Lung (tissue), 12 donors: ENCODE data around the gene IGSF9. TPM values are rescaled to one million over a fixed set of nuclear protein-coding genes. Genes with fewer than 3 reads are reported as not detected.

Source experiments
- ATAC-seq: fragments of 200-7000 bp; cut with Tn5 transposase; one replicate; pipeline ENCODE4 v1.9.1; 2020; ENCODE audit warnings: moderate number of reproducible peaks; ENCODE audit not compliant: insufficient read depth, low FRiP score
- DNase-seq, 3 donors: peaks; one replicate each; pipeline ENCODE4 v3.0.0-alpha.2; 2013 to 2017
- H3K27ac ChIP-seq, 2 donors: one replicate each; pipeline ENCODE4 v1.5.1; 2013; ENCODE audit warnings: mild to moderate bottlenecking in 2 of 2, moderate library complexity in 2 of 2, control low read depth in 1 of 2, inconsistent platforms in 1 of 2, low read depth in 1 of 2, low read length in 1 of 2
- H3K27me3 ChIP-seq, 3 donors: one replicate each; pipeline ENCODE4 v1.5.1; 2013; ENCODE audit warnings: low read length in 2 of 3; ENCODE audit not compliant: control insufficient read depth in 3 of 3, insufficient read depth in 3 of 3
- H3K36me3 ChIP-seq, 4 donors: one replicate each; pipeline ENCODE4 v1.5.1; 2013; ENCODE audit warnings: low read length in 4 of 4, mild to moderate bottlenecking in 1 of 4, moderate library complexity in 1 of 4; ENCODE audit not compliant: control insufficient read depth in 4 of 4, insufficient read depth in 4 of 4
- H3K4me1 ChIP-seq, 5 donors: one replicate each; pipeline ENCODE4 v1.5.1; 2013; ENCODE audit warnings: low read length in 5 of 5, mild to moderate bottlenecking in 2 of 5, moderate library complexity in 1 of 5; ENCODE audit not compliant: control insufficient read depth in 5 of 5, insufficient read depth in 5 of 5
- H3K4me3 ChIP-seq: one replicate; pipeline ENCODE4 v1.5.1; 2013; ENCODE audit warnings: mild to moderate bottlenecking, control low read depth, moderate library complexity
- H3K9ac ChIP-seq, 2 donors: one replicate each; pipeline ENCODE4 v1.5.1; 2013; ENCODE audit warnings: low read length in 2 of 2, control low read depth in 1 of 2; ENCODE audit not compliant: insufficient read depth in 1 of 2
- H3K9me3 ChIP-seq, 4 donors: one replicate each; pipeline ENCODE4 v1.5.1; 2013; ENCODE audit warnings: low read length in 3 of 4, mild to moderate bottlenecking in 1 of 4, moderate library complexity in 1 of 4; ENCODE audit not compliant: control insufficient read depth in 4 of 4, insufficient read depth in 3 of 4
- CTCF ChIP-seq: IDR thresholded peaks from 2 replicates; pipeline ENCODE4 v1.5.1; 2012; ENCODE audit warnings: mild to moderate bottlenecking; ENCODE audit errors: control extremely low read depth, extremely low read depth
- WGBS, 2 donors: extraction: QIAGEN DNeasy Blood & Tissue Kit; methylation state at CpG; one replicate each; pipeline ENCODE4 v1.1.7; 2013; 5-methylcytosine and 5-hydroxymethylcytosine counted together
- polyA plus RNA-seq, 2 donors: library from polyadenylated mRNA; stranded (reverse); fragments of 200-250 nt; gene quantifications; one replicate each; pipeline ENCODE4 v1.2.1, GENCODE V29; 2013
- total RNA-seq, 2 donors: library from RNA; depleted of rRNA in 1 of 2; stranded (reverse); fragments of >200 nt in 1 of 2; gene quantifications; one replicate each; pipeline ENCODE4 v1.2.1, GENCODE V29; 2014 to 2021
- donor health status: control.
- donor health status: control.
- donor health status: Bipolar disorder and iron deficiency.
- donor health status: healthy.
- donor health status: DM: yes; HTN: yes; CAD: no.

Gene IGSF9
- total and polyA plus RNA-seq, 4 donors: 1.4 to 4.9 (median 2.0) TPM

- Histone ChIP-seq H3K9ac (no peak overlapping the region), H3K4me1 (peaks cover 4 to 8% (median 7%) of the 10 kb centered on the region in 5 donors), H3K27ac (no peak overlapping the region), H3K4me3 (no peak overlapping the region), H3K27me3 (no peaks in the 10 kb centered on the region), H3K36me3 (no peaks in the 10 kb centered on the region), H3K9me3 (peaks cover 0 to 2% (median 0%) of the 10 kb centered on the region in 4 donors)
- DNase-seq (peak; percentile 80 to 87 (median 84)), ATAC-seq (no peak)
- peak; percentile 100 for TF ChIP-seq CTCF
- 44 to 55% methylated on average over 7 of the region's 7 CpGs for WGBS, 2 donors
Observed at GRCh38 chr1:159891275-159892157, 53.9 kb downstream of the IGSF9 start.

DNA sequence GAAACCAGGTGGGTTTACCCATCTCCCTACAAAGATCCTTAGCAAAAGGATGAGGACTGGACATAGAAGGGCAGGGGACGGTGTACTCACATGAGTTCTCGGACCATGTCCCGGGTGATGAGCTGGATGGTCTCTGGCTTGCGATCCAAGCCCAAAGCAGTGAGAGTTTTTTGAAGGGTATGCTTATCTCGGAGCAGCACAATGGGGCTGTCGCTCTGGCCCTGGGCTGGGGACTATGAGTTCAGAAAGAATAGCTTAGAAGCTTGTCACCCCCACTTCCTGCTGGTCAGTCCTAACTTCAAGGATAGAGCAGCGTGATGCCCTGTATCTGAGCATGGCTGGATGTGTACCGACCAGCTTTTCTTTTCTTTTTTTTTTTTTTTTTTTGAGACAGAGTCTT is 55.0 kb downstream of the IGSF9 start:
- peak overlapping the region; percentile 30 to 55 for H3K27ac ChIP-seq
- 73% methylated on average over 8 of the region's 8 CpGs for WGBS, 2 donors
- H3K9ac ChIP-seq: no peak overlapping the region

GRCh38 chr1:159889821-159890252 is 55.6 kb downstream of the IGSF9 start:
- TF ChIP-seq CTCF: no peak
- Histone ChIP-seq H3K9ac (no peak overlapping the region), H3K27me3 (no peaks in the 10 kb centered on the region), H3K27ac (peak overlapping the region; percentile 42 to 65), H3K9me3 (peaks cover 0 to 2% (median 0%) of the 10 kb centered on the region in 4 donors), H3K4me3 (no peak overlapping the region), H3K4me1 (peaks cover 0 to 3% (median 0%) of the 10 kb centered on the region in 5 donors), H3K36me3 (no peaks in the 10 kb centered on the region)
- ATAC-seq (peak; percentile 86), DNase-seq (peak in 2 of 3 donors; percentile 61 to 83)
- 8 to 17% methylated on average over 2 of the region's 2 CpGs for WGBS, 2 donors

More for the DNA sequence above, 55.0 kb downstream of the IGSF9 start:
- TF ChIP-seq CTCF: no peak
- H3K4me1 ChIP-seq: peaks cover 0 to 3% (median 0%) of the 10 kb centered on the region in 5 donors
- H3K4me3 ChIP-seq: no peak overlapping the region
- no peaks in the 10 kb centered on the region for H3K36me3 ChIP-seq
- DNase-seq (no peak), ATAC-seq (no peak)
- no peaks in the 10 kb centered on the region for H3K27me3 ChIP-seq
- peaks cover 0 to 2% (median 0%) of the 10 kb centered on the region in 4 donors for H3K9me3 ChIP-seq
